Adipose tissue (tissue), 3 donors: ENCODE results near the gene SLC17A9. TPM values are rescaled to one million over a fixed set of nuclear protein-coding genes. Genes with fewer than 3 reads are reported as not detected.

ENCODE experiments used
- H3K27ac ChIP-seq: one replicate; pipeline ENCODE4 v1.5.1; 2013; ENCODE audit warnings: low read depth, low read length
- WGBS, 3 donors: extraction: QIAGEN DNeasy Blood & Tissue Kit; methylation state at CpG; one replicate each; pipeline ENCODE4 v1.1.7; 2013; 5-methylcytosine and 5-hydroxymethylcytosine counted together
- polyA plus RNA-seq, 3 donors: library from polyadenylated mRNA; stranded (reverse); fragments of 200-250 nt; gene quantifications; one replicate each; pipeline ENCODE4 v1.2.3, GENCODE V29; 2013
- donor health status: healthy with polysubstance abuse.
- donor health status: Bipolar disorder and iron deficiency.
- donor health status: healthy.

SLC17A9 gene, protein sequence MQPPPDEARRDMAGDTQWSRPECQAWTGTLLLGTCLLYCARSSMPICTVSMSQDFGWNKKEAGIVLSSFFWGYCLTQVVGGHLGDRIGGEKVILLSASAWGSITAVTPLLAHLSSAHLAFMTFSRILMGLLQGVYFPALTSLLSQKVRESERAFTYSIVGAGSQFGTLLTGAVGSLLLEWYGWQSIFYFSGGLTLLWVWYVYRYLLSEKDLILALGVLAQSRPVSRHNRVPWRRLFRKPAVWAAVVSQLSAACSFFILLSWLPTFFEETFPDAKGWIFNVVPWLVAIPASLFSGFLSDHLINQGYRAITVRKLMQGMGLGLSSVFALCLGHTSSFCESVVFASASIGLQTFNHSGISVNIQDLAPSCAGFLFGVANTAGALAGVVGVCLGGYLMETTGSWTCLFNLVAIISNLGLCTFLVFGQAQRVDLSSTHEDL
- polyA plus RNA-seq: 1 to 10 TPM; 2.0 to 4.8 (median 3.7) TPM

DNA sequence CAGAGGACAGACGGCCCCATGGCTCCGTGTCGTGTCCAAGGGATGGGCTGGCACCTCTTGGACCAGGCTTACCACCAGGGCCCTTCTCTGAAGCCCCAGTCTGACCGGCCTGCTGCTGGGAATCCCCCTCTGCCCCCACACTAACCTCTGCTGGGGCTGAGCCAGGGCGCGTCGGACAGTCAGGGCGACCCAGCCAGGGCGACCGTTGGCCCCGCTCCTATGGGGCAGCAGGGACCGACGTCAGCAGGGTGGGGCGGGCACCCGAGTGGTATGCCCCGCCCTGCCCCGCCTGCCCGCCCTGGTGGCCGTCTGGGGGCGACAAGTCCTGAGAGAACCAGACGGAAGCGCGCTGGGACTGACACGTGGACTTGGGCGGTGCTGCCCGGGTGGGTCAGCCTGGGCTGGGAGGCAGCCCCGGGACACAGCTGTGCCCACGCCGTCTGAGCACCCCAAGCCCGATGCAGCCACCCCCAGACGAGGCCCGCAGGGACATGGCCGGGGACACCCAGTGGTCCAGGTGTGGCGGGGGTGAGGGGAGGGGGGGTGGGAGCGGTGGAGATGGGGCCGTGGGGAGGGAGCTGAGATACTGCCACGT is at the start of gene SLC17A9:
SLC17A9 (plus strand) TSS at position 337 of the 595 bp plus-strand sequence; CDS start at position 459, 122 bp downstream.
- 6 to 11% (median 10%) methylated on average over 34 to 37 of the region's 37 CpGs for WGBS, 3 donors

DNA sequence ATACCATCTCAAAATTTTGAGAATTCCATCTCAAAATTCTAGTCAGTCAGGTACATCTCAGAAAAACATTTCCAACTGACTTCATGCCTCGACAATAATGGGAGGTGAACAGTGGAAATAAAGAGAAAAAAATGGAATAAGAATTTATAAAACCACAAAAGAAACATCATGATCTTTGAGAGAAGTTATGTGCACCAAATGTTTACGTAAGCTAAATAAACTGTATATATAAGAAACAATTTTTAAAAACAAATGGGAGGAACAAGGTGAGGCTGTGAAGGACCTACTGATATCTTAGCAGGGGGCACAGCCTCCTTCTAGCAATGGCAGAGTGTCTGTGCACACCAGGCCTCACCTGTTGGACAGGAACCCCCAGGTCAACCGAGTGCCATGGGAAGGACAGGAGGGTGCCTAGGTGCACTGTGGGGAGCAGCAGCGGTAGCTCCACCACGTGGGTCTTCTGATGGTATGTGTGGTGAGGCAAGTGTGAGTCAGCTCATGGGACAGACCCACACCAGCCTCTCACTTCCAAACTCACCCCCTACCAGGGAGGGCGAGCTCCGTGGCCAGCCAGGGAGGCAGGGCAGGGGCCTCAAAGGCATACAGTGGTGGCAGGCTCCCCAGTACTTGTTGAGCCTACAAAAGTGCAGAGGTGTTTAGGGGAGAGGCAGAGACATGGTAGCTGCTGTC is 49.4 kb upstream of the SLC17A9 start:
- WGBS, 3 donors: 71 to 82% (median 80%) methylated on average over 7 of the region's 7 CpGs

More for the DNA sequence above, at the start of gene SLC17A9:
- H3K27ac ChIP-seq: peak within 1 kb of the TSS; percentile 51

DNA sequence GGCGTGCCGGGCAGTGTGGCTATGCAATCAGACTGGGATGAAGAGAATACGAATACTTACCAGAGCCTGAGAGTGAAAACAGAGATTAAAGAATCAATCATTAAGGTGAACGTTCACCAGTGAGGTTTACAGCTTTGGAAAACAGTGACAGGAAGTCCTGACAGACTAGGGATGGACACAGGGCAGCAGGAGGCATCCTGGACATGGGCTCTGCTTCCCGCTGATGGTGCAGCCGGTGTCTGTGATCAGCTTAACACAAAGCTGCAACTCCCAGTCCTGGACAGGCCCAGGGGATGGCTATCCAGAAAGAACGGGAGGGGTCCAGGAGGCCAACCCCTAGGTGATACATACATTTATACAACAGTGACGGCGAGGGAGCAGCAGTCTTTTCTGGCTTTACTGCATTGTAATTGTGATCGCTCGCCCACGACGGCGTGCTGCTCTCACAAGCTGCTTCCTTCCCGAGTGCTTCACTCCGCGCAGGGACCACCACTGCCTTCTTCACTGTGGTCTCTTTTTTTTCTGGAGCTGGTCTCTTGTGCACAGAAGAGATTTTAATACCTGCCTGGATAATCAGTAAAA is 46.9 kb upstream of the SLC17A9 start:
- no peak overlapping the region for H3K27ac ChIP-seq
- 90 to 93% (median 91%) methylated on average over 17 of the region's 17 CpGs for WGBS, 3 donors

More for the DNA sequence above, 49.4 kb upstream of the SLC17A9 start:
- H3K27ac ChIP-seq: no peak overlapping the region

DNA sequence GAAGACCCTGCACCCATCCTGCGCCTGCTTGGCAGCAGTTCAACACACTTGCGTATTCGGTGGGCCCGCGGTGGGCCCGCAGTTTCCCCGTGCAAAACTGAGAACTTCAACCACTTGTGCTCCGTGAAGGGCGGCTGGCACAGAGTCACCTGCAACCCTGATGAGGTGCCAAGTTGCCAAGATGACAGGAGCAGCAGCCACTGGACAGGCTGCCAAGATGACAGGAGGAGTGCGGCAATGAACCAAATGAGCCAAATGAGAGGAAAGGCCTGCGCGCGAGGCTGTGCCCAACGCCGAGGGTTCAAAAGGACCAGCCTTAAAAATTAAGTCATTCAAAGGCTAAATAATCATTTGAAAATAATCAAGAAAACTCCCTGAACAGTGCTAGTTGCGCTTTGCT is 46.3 kb upstream of the SLC17A9 start:
- 88 to 94% (median 93%) methylated on average over 16 of the region's 16 CpGs for WGBS, 3 donors
- no peak overlapping the region for H3K27ac ChIP-seq

DNA sequence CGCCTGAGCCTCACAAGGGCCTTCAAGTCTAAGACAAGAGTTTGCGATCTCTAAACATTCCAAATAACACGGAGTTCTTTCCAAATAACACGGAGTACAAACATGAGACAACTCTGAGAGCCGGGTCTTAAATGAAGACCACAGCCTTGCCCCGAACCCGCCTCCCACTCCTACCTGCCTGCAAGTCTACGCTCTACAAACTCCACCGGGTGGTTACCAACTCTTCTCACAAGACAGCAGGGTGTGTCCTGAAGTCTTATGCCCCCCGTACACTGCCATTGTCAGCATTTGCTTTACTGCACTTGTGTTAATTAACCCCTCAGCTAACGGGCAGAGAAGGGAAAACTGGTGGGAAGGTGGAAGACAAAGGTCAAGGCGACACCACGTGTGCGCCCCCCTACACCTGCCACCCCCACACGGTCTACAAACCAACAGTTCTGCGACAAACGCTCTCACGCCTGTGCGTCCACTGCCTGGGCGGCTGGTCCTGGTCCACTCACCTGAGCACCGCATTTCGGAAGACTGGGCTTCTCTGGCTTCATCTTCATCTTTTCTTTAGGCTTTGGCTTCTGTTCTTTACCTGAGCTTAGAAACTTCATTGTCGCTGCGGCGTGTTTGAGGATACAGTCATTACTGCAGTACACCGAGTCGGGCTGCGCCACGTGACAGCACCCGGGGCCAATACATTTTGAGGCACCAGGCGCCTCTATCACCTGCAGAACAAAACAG is 45.7 kb upstream of the SLC17A9 start:
- 86 to 92% (median 91%) methylated on average over 31 of the region's 31 CpGs for WGBS, 3 donors
- H3K27ac ChIP-seq: no peak overlapping the region

DNA sequence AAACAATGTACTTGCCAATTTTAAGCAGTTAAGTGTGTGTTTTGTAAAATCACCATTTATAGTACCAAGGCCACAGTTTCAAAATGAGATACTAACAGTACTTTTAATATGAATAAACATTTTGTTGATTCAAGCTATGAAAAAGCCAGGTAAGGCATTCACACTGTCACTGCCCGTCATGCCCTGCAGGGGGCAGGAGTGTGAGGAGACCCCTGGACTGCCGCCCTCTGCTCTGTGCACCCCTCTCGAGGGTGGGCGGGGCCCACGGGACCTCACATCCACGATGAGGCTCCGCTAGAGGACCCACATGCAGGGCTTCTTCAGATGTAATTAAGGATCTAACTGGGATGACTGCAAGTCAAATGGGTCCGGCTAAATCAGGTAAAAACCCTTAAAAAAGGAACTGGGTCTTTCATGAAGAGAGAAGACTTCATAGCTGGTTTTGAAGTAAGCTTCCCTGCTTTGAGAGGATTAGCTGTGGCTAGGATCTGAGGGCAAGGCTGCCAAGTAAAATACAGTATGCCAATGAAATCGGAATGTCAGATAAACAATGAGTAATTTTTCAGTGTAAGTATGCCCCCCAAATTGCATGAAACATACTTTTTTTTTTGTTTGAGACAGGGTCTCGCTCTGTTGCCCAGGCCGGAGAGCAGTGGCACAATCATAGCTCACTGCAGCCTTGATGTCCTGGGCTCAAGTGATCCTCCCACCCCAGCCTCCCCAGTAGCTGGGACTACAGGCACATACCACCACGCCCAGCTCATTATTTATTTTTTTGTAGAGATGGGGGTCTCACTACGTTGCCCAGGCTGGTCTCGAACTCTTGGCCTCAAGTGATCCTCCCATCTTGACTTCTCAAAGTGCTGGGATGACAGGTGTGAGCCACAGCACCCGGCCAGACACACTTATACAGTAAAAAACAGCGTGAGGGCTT is 44.9 kb upstream of the SLC17A9 start:
- 73 to 74% (median 74%) methylated on average over 16 of the region's 16 CpGs for WGBS, 3 donors

DNA sequence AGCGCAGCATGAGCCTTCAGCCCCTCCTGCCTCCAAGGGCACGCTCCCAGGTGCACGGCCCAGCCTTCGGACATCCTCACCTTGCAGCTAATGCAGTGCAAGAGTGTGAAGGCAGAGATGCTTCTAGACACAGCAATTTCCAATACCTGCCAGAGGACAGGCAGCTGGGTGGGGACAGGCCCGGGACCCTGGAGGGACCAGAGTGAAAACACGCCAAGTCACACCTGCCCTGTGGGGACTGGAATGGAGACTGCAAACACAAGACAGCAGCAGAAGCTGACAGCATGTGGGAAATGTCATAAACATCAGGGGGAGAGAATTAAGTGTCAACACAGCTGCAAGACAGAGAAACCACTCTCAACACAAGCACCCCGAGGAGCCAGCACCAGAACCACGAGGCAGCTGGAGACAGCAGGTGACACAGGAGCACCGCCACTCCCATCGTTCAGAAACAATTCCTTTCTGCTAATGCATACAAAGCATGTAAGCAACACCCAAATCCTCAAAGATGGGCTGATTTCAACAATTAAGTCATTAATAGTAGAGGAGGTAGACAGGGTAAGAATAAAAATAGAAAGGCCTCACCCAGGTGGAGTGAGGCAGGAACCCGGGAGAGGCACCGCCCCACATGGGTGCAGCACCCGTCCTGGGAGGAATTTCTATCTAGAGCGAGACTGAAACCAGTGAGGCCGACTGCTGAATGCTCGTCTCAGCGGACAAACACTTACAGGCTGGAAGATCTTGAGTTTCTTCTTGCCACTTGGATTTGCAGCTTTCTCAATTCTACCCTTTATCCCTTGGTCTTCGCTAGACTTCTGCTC is 43.3 kb upstream of the SLC17A9 start:
- WGBS, 3 donors: 81 to 92% (median 90%) methylated on average over 18 of the region's 18 CpGs

More for the DNA sequence above, 44.9 kb upstream of the SLC17A9 start:
- H3K27ac ChIP-seq: no peak overlapping the region

DNA sequence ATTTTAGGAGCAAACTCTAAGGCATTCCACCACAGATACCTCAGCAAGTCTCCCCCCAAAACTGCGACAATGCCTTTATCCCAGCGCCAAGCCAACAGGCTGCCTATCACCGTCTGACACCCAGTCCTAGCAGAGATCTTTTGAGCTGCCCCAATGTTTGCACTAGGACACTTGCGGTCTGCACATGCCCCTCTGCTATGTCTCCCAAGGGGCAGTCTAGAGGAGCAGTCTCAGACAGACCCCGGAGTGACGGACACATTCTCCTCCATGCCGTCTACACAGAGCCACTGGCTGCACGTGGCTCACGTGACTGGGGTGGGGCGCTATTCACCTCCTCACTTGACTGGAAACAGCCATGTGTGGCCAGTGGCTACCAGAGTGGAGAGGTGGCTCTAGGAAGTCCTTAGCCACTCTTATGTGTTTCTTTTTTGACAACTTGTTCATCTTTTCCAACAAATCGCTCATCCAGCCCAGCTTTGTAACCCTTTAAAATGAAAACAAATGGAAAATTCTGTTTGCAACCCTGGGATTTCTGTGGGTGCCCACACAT is 42.2 kb upstream of the SLC17A9 start:
- 92 to 96% (median 93%) methylated on average over 11 of the region's 11 CpGs for WGBS, 3 donors
- H3K27ac ChIP-seq: no peak overlapping the region

More for the DNA sequence above, 43.3 kb upstream of the SLC17A9 start:
- H3K27ac ChIP-seq: no peak overlapping the region

DNA sequence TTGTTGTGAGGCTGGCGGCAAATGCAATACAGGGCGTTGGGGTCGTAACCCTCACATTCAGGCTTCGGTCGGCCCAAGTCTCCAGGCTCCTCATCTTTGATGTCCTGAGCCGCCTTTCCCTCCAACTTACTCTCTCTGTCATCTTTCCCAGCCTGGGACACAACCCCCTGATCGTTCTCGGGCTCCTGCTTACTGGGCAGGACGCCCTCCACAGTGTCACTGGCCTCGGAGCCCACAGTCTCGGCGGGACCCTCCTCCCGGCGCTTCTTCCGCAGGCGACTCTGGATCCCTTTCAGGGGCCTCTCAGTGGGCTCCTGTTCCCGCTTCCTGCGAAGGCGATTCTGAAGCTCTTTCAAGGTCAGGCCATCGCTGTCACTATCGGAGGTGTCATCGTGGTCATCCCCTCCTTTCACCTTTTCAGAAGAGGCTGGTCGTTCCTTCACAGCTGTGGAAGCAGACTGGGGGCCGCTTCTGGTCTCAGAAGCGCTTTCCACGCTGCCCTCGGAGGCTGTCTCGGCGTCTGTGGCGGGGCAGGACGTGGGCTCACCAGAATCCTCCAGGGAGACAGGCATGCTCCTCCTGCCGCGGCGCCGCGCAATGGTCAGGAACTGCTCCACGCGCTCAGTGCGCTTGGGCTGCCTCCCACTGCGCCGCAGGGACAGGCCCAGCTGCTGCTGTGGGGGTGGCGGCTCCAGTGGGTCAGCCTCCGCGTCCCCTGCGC is 41.6 kb upstream of the SLC17A9 start:
- WGBS, 3 donors: 92 to 95% (median 94%) methylated on average over 45 of the region's 45 CpGs
- H3K27ac ChIP-seq: no peak overlapping the region

DNA sequence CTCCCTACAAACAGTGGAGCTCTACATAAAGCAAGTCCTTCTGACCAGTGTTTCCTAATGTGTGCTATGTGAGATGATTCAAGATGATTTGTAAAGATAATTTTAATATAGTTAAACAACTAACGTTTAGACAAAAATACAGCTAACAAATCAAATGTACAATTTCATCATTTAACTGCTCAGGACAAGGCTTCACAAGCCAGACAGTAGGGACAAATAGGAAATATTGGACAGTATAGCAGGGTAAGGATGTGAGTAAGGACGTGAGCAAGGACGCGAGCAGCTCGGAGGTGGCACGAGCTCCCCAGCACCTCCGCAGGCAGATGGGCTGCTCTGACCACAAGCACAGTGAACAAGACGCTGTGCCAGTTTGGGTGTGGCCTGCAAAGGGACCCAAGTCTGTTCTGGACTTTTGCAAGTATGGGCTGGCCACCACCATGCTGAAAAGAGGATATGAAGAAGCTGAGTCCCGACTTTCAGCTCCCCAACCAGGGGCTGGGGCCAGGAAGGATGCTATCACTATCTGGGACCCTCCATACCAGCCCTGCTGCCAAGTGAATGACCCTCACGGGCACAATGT is 40.7 kb upstream of the SLC17A9 start:
- no peak overlapping the region for H3K27ac ChIP-seq
- 81 to 86% (median 83%) methylated on average over 10 of the region's 10 CpGs for WGBS, 3 donors

DNA sequence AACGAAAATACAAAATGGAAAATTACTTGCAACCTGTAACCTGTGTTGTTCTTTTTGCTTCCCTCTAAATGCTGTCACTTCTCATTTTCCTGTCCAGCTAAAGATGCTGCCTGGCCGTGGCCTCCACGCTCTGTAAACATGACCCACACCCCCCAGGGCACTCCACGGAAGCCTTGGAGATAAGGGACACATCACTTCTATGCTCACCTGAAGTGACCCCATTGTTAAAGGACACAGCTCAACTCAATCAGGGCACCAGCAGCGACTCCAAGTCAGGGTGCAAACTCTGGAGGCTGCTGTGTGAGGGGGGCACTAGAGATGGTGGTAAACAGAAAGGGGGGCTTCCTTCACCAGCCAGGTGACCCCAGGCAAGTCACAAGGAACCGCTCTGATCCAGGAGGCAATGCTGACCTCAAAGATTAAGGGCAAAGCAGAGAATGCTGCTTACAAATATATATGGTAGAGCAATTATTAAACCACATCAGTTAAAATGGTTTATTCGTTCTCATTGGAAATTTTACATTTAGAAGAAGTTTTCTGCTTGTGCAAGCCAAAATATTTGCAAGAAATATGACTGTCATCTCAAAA is 39.4 kb upstream of the SLC17A9 start:
- WGBS, 3 donors: 66 to 85% (median 83%) methylated on average over 7 of the region's 7 CpGs
- H3K27ac ChIP-seq: no peak overlapping the region

DNA sequence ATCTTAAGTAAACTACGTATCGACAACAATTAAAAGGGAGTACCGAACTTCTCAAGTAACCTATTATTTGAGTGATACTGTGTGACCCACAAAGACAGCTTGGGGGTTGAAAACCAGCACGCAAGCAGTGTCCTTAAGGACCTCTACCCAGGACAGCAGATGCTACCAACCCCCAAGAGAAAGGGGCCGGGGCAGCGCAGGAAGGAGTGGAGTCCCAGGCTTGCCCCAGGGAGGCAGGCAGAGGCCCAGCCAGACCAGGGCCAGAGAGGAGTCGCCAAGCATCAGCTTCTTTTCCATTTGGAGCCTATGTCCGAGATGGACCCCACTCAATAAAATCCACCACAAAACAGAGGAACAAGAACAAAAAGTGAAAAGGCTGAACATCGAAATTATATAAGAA is 38.1 kb upstream of the SLC17A9 start:
- WGBS, 3 donors: 67 to 84% (median 77%) methylated on average over 9 of the region's 9 CpGs
- H3K27ac ChIP-seq: no peak overlapping the region

DNA sequence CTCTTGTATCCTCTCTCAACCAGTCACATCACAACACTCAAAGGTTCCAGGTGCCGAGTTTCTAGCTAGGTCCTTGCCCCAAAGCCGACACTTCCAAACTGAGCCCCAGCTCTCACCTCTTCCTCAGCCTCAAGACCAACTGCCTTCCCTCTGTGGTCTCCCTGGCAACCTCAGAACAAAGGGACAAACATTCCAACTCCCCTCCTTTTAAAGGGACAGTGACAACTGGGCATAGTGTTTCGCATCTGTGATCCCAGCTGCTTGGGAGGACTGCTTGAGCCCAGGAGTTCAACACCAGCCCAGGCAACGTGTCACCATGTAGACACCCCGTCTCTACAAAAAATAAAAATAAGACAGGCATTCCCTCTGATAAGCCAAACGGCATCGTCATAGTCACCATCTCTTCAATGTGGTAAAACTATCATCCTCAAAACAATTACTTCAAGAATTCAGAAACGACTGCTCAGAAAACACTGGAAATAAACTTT is 37.5 kb upstream of the SLC17A9 start:
- no peak overlapping the region for H3K27ac ChIP-seq
- 34 to 50% (median 39%) methylated on average over 8 of the region's 8 CpGs for WGBS, 3 donors

DNA sequence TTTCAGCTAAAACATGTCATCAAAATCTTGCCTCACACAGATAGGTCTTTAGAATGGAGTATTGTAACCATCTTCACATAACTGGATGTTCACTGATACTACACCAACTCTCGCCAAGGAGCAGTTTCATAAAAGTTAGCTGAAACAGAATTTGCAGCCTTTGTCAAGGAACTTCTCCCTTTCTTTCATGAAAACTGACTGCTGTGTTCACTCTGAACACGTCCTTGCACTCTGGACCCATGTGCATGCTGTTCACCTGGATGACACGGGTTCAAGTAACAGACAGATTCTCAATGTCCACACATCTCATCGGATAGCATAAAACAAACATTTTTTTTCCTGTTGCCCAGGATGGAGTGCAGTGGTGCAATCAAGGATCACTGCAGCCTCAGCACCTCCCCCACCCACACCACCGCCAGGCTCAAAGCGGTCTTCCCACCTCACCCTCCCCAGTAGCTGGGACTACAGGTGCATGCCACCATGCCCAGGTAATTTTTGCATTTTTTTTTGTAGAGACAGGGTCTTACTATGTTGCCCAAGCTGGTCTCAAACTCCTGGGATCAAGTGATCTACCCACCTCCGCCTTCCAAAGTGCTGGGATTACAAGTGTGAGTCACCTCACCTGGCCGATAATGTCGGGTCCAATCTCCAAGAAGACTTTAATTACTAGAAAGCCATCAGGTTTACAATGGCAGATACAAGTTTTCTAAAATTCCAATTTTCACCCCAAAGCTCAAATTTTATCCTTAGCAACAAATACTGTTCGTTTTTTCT is 35.6 kb upstream of the SLC17A9 start:
- 71 to 78% (median 74%) methylated on average over 10 of the region's 10 CpGs for WGBS, 3 donors
- no peak overlapping the region for H3K27ac ChIP-seq
